Measurements from ENCODE around the gene BHLHA15.

- TF ChIP-seq, protein P1, sequence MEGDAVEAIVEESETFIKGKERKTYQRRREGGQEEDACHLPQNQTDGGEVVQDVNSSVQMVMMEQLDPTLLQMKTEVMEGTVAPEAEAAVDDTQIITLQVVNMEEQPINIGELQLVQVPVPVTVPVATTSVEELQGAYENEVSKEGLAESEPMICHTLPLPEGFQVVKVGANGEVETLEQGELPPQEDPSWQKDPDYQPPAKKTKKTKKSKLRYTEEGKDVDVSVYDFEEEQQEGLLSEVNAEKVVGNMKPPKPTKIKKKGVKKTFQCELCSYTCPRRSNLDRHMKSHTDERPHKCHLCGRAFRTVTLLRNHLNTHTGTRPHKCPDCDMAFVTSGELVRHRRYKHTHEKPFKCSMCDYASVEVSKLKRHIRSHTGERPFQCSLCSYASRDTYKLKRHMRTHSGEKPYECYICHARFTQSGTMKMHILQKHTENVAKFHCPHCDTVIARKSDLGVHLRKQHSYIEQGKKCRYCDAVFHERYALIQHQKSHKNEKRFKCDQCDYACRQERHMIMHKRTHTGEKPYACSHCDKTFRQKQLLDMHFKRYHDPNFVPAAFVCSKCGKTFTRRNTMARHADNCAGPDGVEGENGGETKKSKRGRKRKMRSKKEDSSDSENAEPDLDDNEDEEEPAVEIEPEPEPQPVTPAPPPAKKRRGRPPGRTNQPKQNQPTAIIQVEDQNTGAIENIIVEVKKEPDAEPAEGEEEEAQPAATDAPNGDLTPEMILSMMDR (tag by site-specific recombination; IDR thresholded peaks at IDR 0.05) = no peak
- TF ChIP-seq ZNF555 (tag by site-specific recombination; conservative IDR thresholded peaks at IDR 0.05) = no peak
- TF ChIP-seq WT1 (tag by site-specific recombination; IDR thresholded peaks at IDR 0.05) = no peak
- no peak for TF ChIP-seq ZIC2 (tag by site-specific recombination; IDR thresholded peaks at IDR 0.05)
- TF ChIP-seq HOXA7 (CRISPR knock-in tag; IDR thresholded peaks at IDR 0.05; ENCODE audit: borderline replicate concordance) = no peak
- no peak for TF ChIP-seq ZNF155 (tag by site-specific recombination; IDR thresholded peaks at IDR 0.05)
- no peak for TF ChIP-seq ZNF629 (tag by site-specific recombination; IDR thresholded peaks at IDR 0.05)
- no peak for TF ChIP-seq SP7 (tag by site-specific recombination; IDR thresholded peaks at IDR 0.05)
- TF ChIP-seq, protein P2, sequence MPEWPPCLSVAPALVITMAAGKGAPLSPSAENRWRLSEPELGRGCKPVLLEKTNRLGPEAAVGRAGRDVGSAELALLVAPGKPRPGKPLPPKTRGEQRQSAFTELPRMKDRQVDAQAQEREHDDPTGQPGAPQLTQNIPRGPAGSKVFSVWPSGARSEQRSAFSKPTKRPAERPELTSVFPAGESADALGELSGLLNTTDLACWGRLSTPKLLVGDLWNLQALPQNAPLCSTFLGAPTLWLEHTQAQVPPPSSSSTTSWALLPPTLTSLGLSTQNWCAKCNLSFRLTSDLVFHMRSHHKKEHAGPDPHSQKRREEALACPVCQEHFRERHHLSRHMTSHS (tag by site-specific recombination; IDR thresholded peaks at IDR 0.05) = no peak
- TF ChIP-seq, protein P3, sequence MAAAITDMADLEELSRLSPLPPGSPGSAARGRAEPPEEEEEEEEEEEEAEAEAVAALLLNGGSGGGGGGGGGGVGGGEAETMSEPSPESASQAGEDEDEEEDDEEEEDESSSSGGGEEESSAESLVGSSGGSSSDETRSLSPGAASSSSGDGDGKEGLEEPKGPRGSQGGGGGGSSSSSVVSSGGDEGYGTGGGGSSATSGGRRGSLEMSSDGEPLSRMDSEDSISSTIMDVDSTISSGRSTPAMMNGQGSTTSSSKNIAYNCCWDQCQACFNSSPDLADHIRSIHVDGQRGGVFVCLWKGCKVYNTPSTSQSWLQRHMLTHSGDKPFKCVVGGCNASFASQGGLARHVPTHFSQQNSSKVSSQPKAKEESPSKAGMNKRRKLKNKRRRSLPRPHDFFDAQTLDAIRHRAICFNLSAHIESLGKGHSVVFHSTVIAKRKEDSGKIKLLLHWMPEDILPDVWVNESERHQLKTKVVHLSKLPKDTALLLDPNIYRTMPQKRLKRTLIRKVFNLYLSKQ (tag by site-specific recombination; IDR thresholded peaks at IDR 0.05; ENCODE audit: borderline replicate concordance) = no peak
- TF ChIP-seq ZNF76 (tag by site-specific recombination; IDR thresholded peaks at IDR 0.05; ENCODE audit: borderline replicate concordance, low read depth) = no peak
- TF ChIP-seq, protein P4, sequence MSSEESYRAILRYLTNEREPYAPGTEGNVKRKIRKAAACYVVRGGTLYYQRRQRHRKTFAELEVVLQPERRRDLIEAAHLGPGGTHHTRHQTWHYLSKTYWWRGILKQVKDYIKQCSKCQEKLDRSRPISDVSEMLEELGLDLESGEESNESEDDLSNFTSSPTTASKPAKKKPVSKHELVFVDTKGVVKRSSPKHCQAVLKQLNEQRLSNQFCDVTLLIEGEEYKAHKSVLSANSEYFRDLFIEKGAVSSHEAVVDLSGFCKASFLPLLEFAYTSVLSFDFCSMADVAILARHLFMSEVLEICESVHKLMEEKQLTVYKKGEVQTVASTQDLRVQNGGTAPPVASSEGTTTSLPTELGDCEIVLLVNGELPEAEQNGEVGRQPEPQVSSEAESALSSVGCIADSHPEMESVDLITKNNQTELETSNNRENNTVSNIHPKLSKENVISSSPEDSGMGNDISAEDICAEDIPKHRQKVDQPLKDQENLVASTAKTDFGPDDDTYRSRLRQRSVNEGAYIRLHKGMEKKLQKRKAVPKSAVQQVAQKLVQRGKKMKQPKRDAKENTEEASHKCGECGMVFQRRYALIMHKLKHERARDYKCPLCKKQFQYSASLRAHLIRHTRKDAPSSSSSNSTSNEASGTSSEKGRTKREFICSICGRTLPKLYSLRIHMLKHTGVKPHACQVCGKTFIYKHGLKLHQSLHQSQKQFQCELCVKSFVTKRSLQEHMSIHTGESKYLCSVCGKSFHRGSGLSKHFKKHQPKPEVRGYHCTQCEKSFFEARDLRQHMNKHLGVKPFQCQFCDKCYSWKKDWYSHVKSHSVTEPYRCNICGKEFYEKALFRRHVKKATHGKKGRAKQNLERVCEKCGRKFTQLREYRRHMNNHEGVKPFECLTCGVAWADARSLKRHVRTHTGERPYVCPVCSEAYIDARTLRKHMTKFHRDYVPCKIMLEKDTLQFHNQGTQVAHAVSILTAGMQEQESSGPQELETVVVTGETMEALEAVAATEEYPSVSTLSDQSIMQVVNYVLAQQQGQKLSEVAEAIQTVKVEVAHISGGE (tag by site-specific recombination; conservative IDR thresholded peaks at IDR 0.05; ENCODE audit: low read depth) = no peak
- TF ChIP-seq SP3 (tag by site-specific recombination; IDR thresholded peaks at IDR 0.05) = no peak
- no peak for TF ChIP-seq ZNF221 (tag by site-specific recombination; IDR thresholded peaks at IDR 0.05; ENCODE audit: borderline replicate concordance)
These were observed 7.2 kb upstream of the BHLHA15 start for GRCh38 chr7:98203964-98204605.

All from HEK293 (cell line).